GM18861 (cell line): Measurements from ENCODE around the gene DMD.
"Not testable (repeated sequence)": the region's sequence is repeated elsewhere in the genome, so short reads cannot be mapped to it uniquely, and the experiment has no call there.

ENCODE experiments used
- ATAC-seq: cut with Tn5 transposase; IDR thresholded peaks from one replicate; pipeline ENCODE4 v1.9.1; 2021; ENCODE audit not compliant: unreplicated experiment

DMD gene

GRCh38 chrX:33156152-33156726 lies 55.1 kb downstream of the DMD start:
- no peak for ATAC-seq

- no peak for ATAC-seq
These were observed 61.8 kb downstream of the DMD start for GRCh38 chrX:33149580-33149979.

GRCh38 chrX:33149085-33149484 lies 62.3 kb downstream of the DMD start:
- ATAC-seq = no peak

GRCh38 chrX:33142331-33142730 lies 69.0 kb downstream of the DMD start:
- ATAC-seq = no peak

- no peak for ATAC-seq
These were observed 72.6 kb downstream of the DMD start for GRCh38 chrX:33138677-33139249.

GRCh38 chrX:33134164-33134563 lies 77.2 kb downstream of the DMD start:
- no peak for ATAC-seq

- ATAC-seq = no peak
These were observed 78.0 kb downstream of the DMD start for GRCh38 chrX:33133320-33133719.

- ATAC-seq = no peak
These were observed 78.8 kb downstream of the DMD start for GRCh38 chrX:33132569-33132968.

- ATAC-seq = no peak
These were observed 81.7 kb downstream of the DMD start for GRCh38 chrX:33129607-33130006.

- ATAC-seq = no peak
These were observed 83.1 kb downstream of the DMD start for GRCh38 chrX:33128048-33128805.

GRCh38 chrX:33126469-33126868 lies 84.9 kb downstream of the DMD start:
- ATAC-seq = no peak

GRCh38 chrX:33109858-33110257 lies 101.5 kb downstream of the DMD start:
- no peak for ATAC-seq

GRCh38 chrX:33106737-33107136 lies 104.6 kb downstream of the DMD start:
- ATAC-seq = no peak

GRCh38 chrX:33095079-33095478 lies 116.3 kb downstream of the DMD start:
- ATAC-seq = no peak

- no peak for ATAC-seq
These were observed 123.9 kb downstream of the DMD start for GRCh38 chrX:33087411-33087810.

GRCh38 chrX:33086886-33087285 lies 124.5 kb downstream of the DMD start:
- no peak for ATAC-seq

GRCh38 chrX:33082371-33082770 lies 129.0 kb downstream of the DMD start:
- ATAC-seq = no peak

GRCh38 chrX:33078273-33078672 lies 133.1 kb downstream of the DMD start:
- no peak for ATAC-seq

GRCh38 chrX:33073660-33074059 lies 137.7 kb downstream of the DMD start:
- not testable (repeated sequence) for ATAC-seq

GRCh38 chrX:33065415-33065814 lies 145.9 kb downstream of the DMD start:
- no peak for ATAC-seq

GRCh38 chrX:33062041-33062440 lies 149.3 kb downstream of the DMD start:
- ATAC-seq = no peak

- ATAC-seq = no peak
These were observed 158.3 kb downstream of the DMD start for GRCh38 chrX:33053001-33053400.
